Measurements from ENCODE around the gene CHCHD3. TPM values are rescaled to one million over a fixed set of nuclear protein-coding genes. Genes with fewer than 3 reads are reported as not detected.

Gene CHCHD3
- total RNA-seq, 1 experiment from 2014 or later, result 149 TPM

DNA sequence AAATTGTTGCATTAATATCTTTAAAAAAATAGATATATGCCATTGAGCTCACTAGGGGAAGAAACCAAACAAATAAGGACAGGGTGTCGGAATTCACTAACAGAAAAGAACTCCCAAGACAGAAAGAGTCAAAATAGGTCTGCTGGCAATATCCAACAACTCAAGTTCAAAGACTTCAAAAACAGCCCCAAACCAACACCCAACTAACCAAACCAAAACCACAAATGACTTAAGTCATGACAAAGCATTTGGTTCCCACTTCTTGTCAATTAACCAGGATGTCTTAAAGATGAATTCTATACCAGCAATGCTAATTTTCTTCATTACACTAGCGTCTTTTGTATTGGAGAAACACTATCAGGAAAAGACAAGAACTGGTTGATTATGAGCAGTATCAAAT is 256.7 kb downstream of the CHCHD3 start:
- H3K4me1 ChIP-seq (ENCODE audit: insufficient read depth, low read length), result no peaks in the 10 kb centered on the region
- no peaks in the 10 kb centered on the region for H3K9me3 ChIP-seq (ENCODE audit: low read length)
- H3F3A ChIP-seq (ENCODE audit: low read length, unreplicated experiment), result no peaks in the 10 kb centered on the region
- DNase-seq (no peak), ATAC-seq (no peak)
- intact Hi-C loops (cut with micrococcal nuclease), result no loop called here
- no peak overlapping the region for H3K27ac ChIP-seq (ENCODE audit: low read length)
- H3K79me2 ChIP-seq (ENCODE audit: low read length), result no peaks in the 10 kb centered on the region
- no peaks in the 10 kb centered on the region for H3K9me2 ChIP-seq (replicated peaks; ENCODE audit: low read length)
- H4K20me1 ChIP-seq (ENCODE audit: low read length), result no peaks in the 10 kb centered on the region
- POLR2A ChIA-PET (ENCODE audit: unreplicated experiment), result no interaction called here
- no peak overlapping the region for H3K4me3 ChIP-seq (ENCODE audit: low read length)
- H3K27me3 ChIP-seq (ENCODE audit: low read length), result no peaks in the 10 kb centered on the region
- no peak overlapping the region for H2AFZ ChIP-seq (ENCODE audit: low read length)
- no TSS peak for BruUV-seq (replicated peaks)
- no peak overlapping the region for H3K9ac ChIP-seq (ENCODE audit: low read length)
- TF ChIP-seq EZH2 (IDR thresholded peaks at IDR 0.05; ENCODE audit: low read length, unreplicated experiment) (no peak), EZH2phosphoT487 (IDR thresholded peaks at IDR 0.05; ENCODE audit: borderline replicate concordance, low read length) (no peak)
- TF ChIP-seq, protein P1, sequence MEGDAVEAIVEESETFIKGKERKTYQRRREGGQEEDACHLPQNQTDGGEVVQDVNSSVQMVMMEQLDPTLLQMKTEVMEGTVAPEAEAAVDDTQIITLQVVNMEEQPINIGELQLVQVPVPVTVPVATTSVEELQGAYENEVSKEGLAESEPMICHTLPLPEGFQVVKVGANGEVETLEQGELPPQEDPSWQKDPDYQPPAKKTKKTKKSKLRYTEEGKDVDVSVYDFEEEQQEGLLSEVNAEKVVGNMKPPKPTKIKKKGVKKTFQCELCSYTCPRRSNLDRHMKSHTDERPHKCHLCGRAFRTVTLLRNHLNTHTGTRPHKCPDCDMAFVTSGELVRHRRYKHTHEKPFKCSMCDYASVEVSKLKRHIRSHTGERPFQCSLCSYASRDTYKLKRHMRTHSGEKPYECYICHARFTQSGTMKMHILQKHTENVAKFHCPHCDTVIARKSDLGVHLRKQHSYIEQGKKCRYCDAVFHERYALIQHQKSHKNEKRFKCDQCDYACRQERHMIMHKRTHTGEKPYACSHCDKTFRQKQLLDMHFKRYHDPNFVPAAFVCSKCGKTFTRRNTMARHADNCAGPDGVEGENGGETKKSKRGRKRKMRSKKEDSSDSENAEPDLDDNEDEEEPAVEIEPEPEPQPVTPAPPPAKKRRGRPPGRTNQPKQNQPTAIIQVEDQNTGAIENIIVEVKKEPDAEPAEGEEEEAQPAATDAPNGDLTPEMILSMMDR (conservative IDR thresholded peaks at IDR 0.05; ENCODE audit: low read depth, low read length), result no peak
- no peaks in the 10 kb centered on the region for H3K36me3 ChIP-seq (ENCODE audit: low read depth, low read length)
- CTCF ChIA-PET, result no interaction called here
- no peak overlapping the region for H3K4me2 ChIP-seq (ENCODE audit: low read length)

DNA sequence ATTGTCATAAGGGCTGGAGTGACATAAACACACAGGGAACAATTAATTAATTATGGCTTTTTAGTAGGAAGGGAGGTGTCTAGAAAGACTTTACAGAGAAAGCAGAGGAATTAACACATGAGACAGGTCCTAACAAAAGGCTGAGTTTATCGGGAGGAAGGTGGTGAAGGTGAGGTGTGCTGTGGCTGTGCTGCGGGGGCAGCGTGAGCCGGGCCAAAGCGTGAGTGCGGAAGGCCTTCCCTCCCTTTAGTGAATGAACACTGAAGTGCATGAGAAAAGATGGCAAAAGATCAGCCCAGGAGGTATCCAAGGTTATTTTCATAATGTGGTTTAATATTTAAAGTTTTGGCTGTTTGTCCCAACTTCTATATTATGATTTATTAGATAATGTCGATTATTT is 262.2 kb downstream of the CHCHD3 start:
- no peaks in the 10 kb centered on the region; the same call in 1 of the 2 replicates for H3K4me1 ChIP-seq (ENCODE audit: insufficient read depth, low read length)
- DNase-seq (no peak), ATAC-seq (no peak)
- no peak overlapping the region for H2AFZ ChIP-seq (ENCODE audit: low read length)
- H3K36me3 ChIP-seq (ENCODE audit: low read depth, low read length), result no peaks in the 10 kb centered on the region
- no peak overlapping the region for H3K4me3 ChIP-seq (ENCODE audit: low read length)
- no peaks in the 10 kb centered on the region for H3K9me2 ChIP-seq (replicated peaks; ENCODE audit: low read length)
- TF ChIP-seq, protein P1 (conservative IDR thresholded peaks at IDR 0.05; ENCODE audit: low read depth, low read length), result no peak
- TF ChIP-seq EZH2 (IDR thresholded peaks at IDR 0.05; ENCODE audit: low read length, unreplicated experiment) (no peak), EZH2phosphoT487 (IDR thresholded peaks at IDR 0.05; ENCODE audit: borderline replicate concordance, low read length) (no peak)
- H3F3A ChIP-seq (ENCODE audit: low read length, unreplicated experiment), result no peaks in the 10 kb centered on the region
- ChIA-PET POLR2A (ENCODE audit: unreplicated experiment) (no interaction called here), CTCF (interaction anchor here (0.6 kb wide), 1 partner anchor 166 kb away, joined by 3 read pairs; no protein-coding TSS in a partner anchor)
- H3K27ac ChIP-seq (ENCODE audit: low read length), result no peak overlapping the region
- H3K79me2 ChIP-seq (ENCODE audit: low read length), result no peaks in the 10 kb centered on the region
- H3K27me3 ChIP-seq (ENCODE audit: low read length), result no peaks in the 10 kb centered on the region
- H3K9ac ChIP-seq (ENCODE audit: low read length), result no peak overlapping the region
- intact Hi-C loops (cut with micrococcal nuclease), result no loop called here
- H4K20me1 ChIP-seq (ENCODE audit: low read length), result no peaks in the 10 kb centered on the region
- H3K4me2 ChIP-seq (ENCODE audit: low read length), result no peak overlapping the region
- H3K9me3 ChIP-seq (ENCODE audit: low read length), result no peaks in the 10 kb centered on the region
- no TSS peak for BruUV-seq (replicated peaks)

DNA sequence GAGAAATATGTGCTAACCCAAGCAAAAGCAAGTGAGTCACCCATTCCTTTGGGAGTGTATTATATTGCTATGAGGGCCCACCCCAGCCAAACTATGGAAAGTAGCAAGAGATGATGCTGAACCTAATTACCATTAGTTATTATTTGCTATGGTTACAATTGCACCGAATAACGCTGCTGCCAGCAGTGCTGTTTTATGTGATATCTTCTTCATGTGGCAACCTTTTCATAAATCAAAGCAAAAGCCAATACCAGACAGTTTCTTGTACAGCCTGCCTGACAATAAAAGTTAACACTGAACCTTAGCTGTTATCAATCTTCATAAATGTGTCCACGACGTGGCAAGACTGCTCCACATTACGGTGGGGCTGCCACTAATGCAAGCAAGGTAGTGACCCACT is 263.9 kb downstream of the CHCHD3 start:
- H3K27me3 ChIP-seq (ENCODE audit: low read length), result no peaks in the 10 kb centered on the region
- H3K36me3 ChIP-seq (ENCODE audit: low read depth, low read length), result no peaks in the 10 kb centered on the region
- no peak overlapping the region for H3K4me2 ChIP-seq (ENCODE audit: low read length)
- H4K20me1 ChIP-seq (ENCODE audit: low read length), result no peaks in the 10 kb centered on the region
- no peak for DNase-seq
- no peak overlapping the region for H3K27ac ChIP-seq (ENCODE audit: low read length)
- H3K9me3 ChIP-seq (ENCODE audit: low read length), result no peaks in the 10 kb centered on the region
- no peak overlapping the region for H3K9ac ChIP-seq (ENCODE audit: low read length)
- no peaks in the 10 kb centered on the region; the same call in 1 of the 2 replicates for H3K4me1 ChIP-seq (ENCODE audit: insufficient read depth, low read length)
- CTCF ChIA-PET, result no interaction called here
- H3F3A ChIP-seq (ENCODE audit: low read length, unreplicated experiment), result no peaks in the 10 kb centered on the region
- no peak overlapping the region for H2AFZ ChIP-seq (ENCODE audit: low read length)
- BruUV-seq (replicated peaks), result no TSS peak
- no peaks in the 10 kb centered on the region for H3K79me2 ChIP-seq (ENCODE audit: low read length)
- ATAC-seq, result no peak
- no peaks in the 10 kb centered on the region for H3K9me2 ChIP-seq (replicated peaks; ENCODE audit: low read length)
- POLR2A ChIA-PET (ENCODE audit: unreplicated experiment), result no interaction called here
- intact Hi-C loops (cut with micrococcal nuclease), result no loop called here
- TF ChIP-seq EZH2phosphoT487 (IDR thresholded peaks at IDR 0.05; ENCODE audit: borderline replicate concordance, low read length), result no peak
- TF ChIP-seq, protein P1 (conservative IDR thresholded peaks at IDR 0.05; ENCODE audit: low read depth, low read length), result no peak
- no peak for TF ChIP-seq EZH2 (IDR thresholded peaks at IDR 0.05; ENCODE audit: low read length, unreplicated experiment)
- no peak overlapping the region for H3K4me3 ChIP-seq (ENCODE audit: low read length)
